BJ (cell line): ENCODE data around the gene IFI27L2. TPM values are rescaled to one million over a fixed set of nuclear protein-coding genes. Genes with fewer than 3 reads are reported as not detected.

Experiments
- CTCF ChIA-PET: fragments of 350-600 bp; formaldehyde crosslinking; extraction: SDS; loops from one replicate; lab custom pipeline; 2021; ENCODE audit warnings: antibody characterized with exemption, inconsistent platforms; lab: Yijun Ruan, JAX
- POLR2A ChIA-PET: fragments of 300-600 bp; sonication (Branson Sonifier 250); formaldehyde crosslinking; extraction: SDS; loops from one replicate; lab custom pipeline; 2021; ENCODE audit warnings: antibody characterized with exemption; lab: Charles Lee
- DNase-seq: peaks from one replicate; pipeline ENCODE4 v3.0.0-alpha.2; 2011; ENCODE audit warnings: low read depth
- H3K27me3 ChIP-seq: 2 replicates; pipeline ENCODE4 v1.6.0; 2011; ENCODE audit warnings: low read length; ENCODE audit not compliant: control insufficient read depth, insufficient read depth
- H3K36me3 ChIP-seq: 2 replicates; pipeline ENCODE4 v1.5.1; 2011; ENCODE audit warnings: low read length; ENCODE audit not compliant: control insufficient read depth, insufficient read depth
- H3K4me3 ChIP-seq: 2 replicates; pipeline ENCODE4 v1.5.1; 2011; ENCODE audit warnings: low read depth, mild to moderate bottlenecking, control low read depth, low read length
- CTCF ChIP-seq: IDR thresholded peaks from 2 replicates; pipeline ENCODE4 v1.5.1; 2011; ENCODE audit warnings: low read depth, mild to moderate bottlenecking, control low read depth, inconsistent platforms, low read length, moderate library complexity; ENCODE audit not compliant: insufficient read depth
- polyA plus RNA-seq: library from polyadenylated mRNA; depleted of rRNA; stranded (reverse); fragments of >200 nt; gene quantifications from 2 replicates; pipeline ENCODE4 v1.2.3, GENCODE V29; 2011

Gene IFI27L2
- polyA plus RNA-seq, 1 experiment, result 201 TPM

- no peak for TF ChIP-seq CTCF
- POLR2A ChIA-PET, result no interaction called here
- CTCF ChIA-PET, result no interaction called here
Observed at GRCh38 chr14:94120667-94121340, 8.6 kb downstream of the IFI27L2 start.

DNA sequence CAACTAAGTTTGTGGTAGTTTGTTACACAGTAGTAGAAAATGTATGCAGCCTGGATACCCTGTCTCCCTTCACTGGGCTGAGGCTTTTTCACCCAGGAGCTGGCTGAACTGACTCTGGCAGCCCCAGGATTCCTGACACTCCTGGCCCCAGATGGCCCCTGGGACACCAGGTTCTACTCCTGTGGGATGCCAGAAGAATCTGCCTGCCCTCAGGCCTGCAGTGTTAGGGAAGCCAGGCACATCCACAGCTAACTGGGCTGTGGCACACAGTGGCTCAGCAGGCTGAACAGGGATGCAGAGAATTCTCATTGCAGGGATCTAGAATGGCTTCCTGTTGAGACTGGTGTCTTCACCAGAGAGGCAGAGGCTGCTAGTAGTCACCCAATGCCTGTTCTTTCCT, 10.3 kb downstream of the IFI27L2 start:
- ChIA-PET POLR2A (no interaction called here), CTCF (no interaction called here)
- DNase-seq, result no peak
- H3K27me3 ChIP-seq, result no peaks in the 10 kb centered on the region; the same call in 1 of the 2 replicates
- H3K4me3 ChIP-seq, result no peak overlapping the region
- no peak for TF ChIP-seq CTCF
- no peaks in the 10 kb centered on the region for H3K36me3 ChIP-seq

More at GRCh38 chr14:94120667-94121340, 8.6 kb downstream of the IFI27L2 start:
- H3K36me3 ChIP-seq, result no peaks in the 10 kb centered on the region; the same call in 1 of the 2 replicates
- H3K27me3 ChIP-seq, result no peaks in the 10 kb centered on the region; the same call in 1 of the 2 replicates
- no peak overlapping the region for H3K4me3 ChIP-seq
- DNase-seq, result peak; percentile 78

- ChIA-PET CTCF (interaction anchor here (0.8 to 1.3 kb wide), 3 partner anchors 14 to 19 kb away, joined by 3 read pairs; no protein-coding TSS in a partner anchor), POLR2A (no interaction called here)
- TF ChIP-seq CTCF, result no peak
- no peak for DNase-seq
- no peaks in the 10 kb centered on the region; the same call in 1 of the 2 replicates for H3K27me3 ChIP-seq
- no peak overlapping the region for H3K4me3 ChIP-seq
- no peaks in the 10 kb centered on the region for H3K36me3 ChIP-seq
Observed at GRCh38 chr14:94117856-94118255, 11.5 kb downstream of the IFI27L2 start.

DNA sequence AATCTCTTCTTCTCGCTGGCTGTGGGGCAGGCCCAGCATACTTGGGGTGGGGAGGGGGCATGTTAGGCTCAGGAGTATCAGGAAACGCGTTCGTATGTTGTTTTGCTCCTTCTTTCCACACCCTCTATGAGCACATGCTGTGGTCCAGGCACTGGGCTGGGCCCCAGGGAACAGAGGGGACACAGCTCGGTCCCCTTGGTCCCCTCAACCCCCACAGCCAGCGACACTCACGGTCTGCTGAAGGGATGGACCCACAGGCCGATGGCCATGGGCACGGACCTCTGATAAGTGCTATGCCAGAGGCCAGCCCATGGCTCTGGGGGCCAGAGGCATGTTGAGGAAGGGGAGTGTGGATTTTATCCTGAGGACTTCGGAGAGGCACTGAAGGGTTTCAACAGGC, 12.7 kb downstream of the IFI27L2 start:
- no peak for TF ChIP-seq CTCF
- POLR2A ChIA-PET, result no interaction called here
- Histone ChIP-seq H3K4me3 (no peak overlapping the region), H3K36me3 (no peaks in the 10 kb centered on the region), H3K27me3 (no peaks in the 10 kb centered on the region; the same call in 1 of the 2 replicates)
- DNase-seq, result no peak
- CTCF ChIA-PET, result interaction anchor here (1.3 kb wide), 1 partner anchor 20 kb away, joined by 3 read pairs; no protein-coding TSS in a partner anchor

DNA sequence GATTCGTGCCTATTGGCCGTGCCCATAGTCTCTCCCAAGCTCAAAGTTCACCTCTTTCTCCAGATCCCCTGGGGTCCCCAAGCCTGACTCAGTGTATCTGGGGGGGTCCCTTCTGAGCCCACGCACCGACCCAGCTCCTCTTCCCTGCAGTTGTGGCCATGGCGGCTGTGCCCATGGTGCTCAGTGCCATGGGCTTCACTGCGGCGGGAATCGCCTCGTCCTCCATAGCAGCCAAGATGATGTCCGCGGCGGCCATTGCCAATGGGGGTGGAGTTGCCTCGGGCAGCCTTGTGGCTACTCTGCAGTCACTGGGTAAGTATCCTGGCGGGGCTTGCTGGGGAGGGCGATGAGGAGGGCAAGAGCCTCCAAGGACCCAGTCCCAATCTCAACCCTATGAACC, 13.8 kb downstream of the IFI27L2 start:
- no peak for TF ChIP-seq CTCF
- ChIA-PET POLR2A (no interaction called here), CTCF (interaction anchor here (0.6 to 1.5 kb wide), 3 partner anchors 14 to 79 kb away, joined by 3 to 5 read pairs (median 3); partner anchors contain the start of gene IFI27L2)

More for the DNA sequence above, 13.8 kb downstream of the IFI27L2 start:
- Histone ChIP-seq H3K36me3 (no peaks in the 10 kb centered on the region), H3K4me3 (no peak overlapping the region), H3K27me3 (no peaks in the 10 kb centered on the region; the same call in 1 of the 2 replicates)
- no peak for DNase-seq
